Activated CD4-positive, alpha-beta T cell treated with anti-CD3 and anti-CD28 coated beads, Interleukin-2, amount 10 ng/mL, durations not matched to agents 7 days and 5 days (primary cell): Measurements from ENCODE around the gene HNRNPA3. TPM values are rescaled to one million over a fixed set of nuclear protein-coding genes. Genes with fewer than 3 reads are reported as not detected.

Source experiments
- CTCF ChIA-PET: fragments of 350-600 bp; sonication (Branson Sonifier 250); formaldehyde crosslinking; loops from one replicate; lab custom pipeline; 2021; ENCODE audit warnings: antibody characterized with exemption; lab: Charles Lee
- POLR2A ChIA-PET: fragments of 350-600 bp; sonication (Branson Sonifier 250); formaldehyde crosslinking; loops from one replicate; lab custom pipeline; 2021; ENCODE audit warnings: antibody characterized with exemption; lab: Charles Lee
- DNase-seq: peaks from one replicate; pipeline ENCODE4 v3.0.0-alpha.2; 2020
- H3K27ac Mint-ChIP-seq: one replicate; pipeline ENCODE4 v1.8.0; 2021; ENCODE audit warnings: mild to moderate bottlenecking, moderate library complexity, mixed read lengths
- H3K27me3 Mint-ChIP-seq: one replicate; pipeline ENCODE4 v1.8.0; 2021; ENCODE audit warnings: mixed read lengths
- H3K36me3 Mint-ChIP-seq: one replicate; pipeline ENCODE4 v1.8.0; 2021; ENCODE audit warnings: low read depth, mixed read lengths
- H3K4me1 Mint-ChIP-seq: one replicate; pipeline ENCODE4 v1.8.0; 2021; ENCODE audit warnings: mixed read lengths
- H3K4me3 Mint-ChIP-seq: one replicate; pipeline ENCODE4 v1.8.0; 2021; ENCODE audit warnings: mild to moderate bottlenecking, moderate library complexity, mixed read lengths
- H3K9me3 Mint-ChIP-seq: one replicate; pipeline ENCODE4 v1.8.0; 2021; ENCODE audit warnings: mixed read lengths
- total RNA-seq, 2 experiments: library from RNA; stranded (reverse); gene quantifications; one replicate each; pipeline ENCODE4 v1.2.3, GENCODE V29; 2021

The HNRNPA3 gene
- 100 to 1,000 TPM; 312 to 318 TPM for total RNA-seq

DNA sequence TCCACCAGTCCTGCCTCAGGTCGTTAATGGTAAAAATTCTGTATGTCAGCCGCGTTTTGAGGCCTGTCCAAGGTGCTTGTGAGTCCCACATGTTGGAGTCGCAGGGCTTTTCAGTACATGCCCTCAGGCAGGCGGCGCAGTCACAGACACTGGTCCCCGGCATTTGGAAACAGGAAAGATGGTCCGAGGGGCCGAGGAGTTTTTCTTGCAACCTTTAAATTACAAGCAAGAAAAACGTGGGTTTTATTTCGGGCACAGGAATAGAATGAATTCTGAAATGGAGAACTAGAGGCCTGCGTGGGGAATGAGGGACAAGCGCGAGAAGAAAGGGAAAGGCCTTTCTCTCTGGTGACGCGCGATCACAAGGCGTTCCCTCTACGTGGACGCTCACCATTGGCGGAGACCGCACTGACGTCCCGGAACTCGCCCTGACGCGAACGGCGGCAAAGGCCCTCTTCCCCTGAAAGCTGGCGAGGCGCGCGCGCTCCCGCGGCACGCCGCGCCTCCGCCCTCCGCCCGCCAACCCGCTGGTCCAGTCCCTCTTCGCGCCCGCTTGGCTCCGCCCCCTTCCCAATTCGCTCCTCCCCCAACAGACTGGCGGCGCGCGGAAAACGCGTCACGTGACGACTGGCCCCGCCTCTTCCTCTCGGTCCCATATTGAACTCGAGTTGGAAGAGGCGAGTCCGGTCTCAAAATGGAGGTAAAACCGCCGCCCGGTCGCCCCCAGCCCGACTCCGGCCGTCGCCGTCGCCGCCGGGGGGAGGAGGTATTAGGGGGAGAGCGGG, at the start of gene HNRNPA3:
TSS of gene HNRNPA3 (plus strand) at position 689 of the 785 bp plus-strand sequence. CDS start at position 695, 6 bp downstream.
- POLR2A ChIA-PET = interaction anchor here (0.8 to 1.5 kb wide), 3 partner anchors 13 to 53 kb away, joined by 3 to 11 read pairs (median 4); partner anchors contain the start of gene NFE2L2
- Mint-ChIP-seq H3K27ac (peak within 1 kb of the TSS; percentile 99), H3K36me3 (peaks cover 38% of the 10 kb centered on the region), H3K9me3 (no peaks in the 10 kb centered on the region), H3K4me3 (peak within 1 kb of the TSS; percentile 87), H3K4me1 (peaks cover 47% of the 10 kb centered on the region), H3K27me3 (no peaks in the 10 kb centered on the region)
- DNase-seq = peak; percentile 99
- CTCF ChIA-PET = interaction anchor here (0.8 to 1.7 kb wide), 8 partner anchors 9 to 103 kb away, joined by 3 to 9 read pairs (median 3); no protein-coding TSS in a partner anchor

DNA sequence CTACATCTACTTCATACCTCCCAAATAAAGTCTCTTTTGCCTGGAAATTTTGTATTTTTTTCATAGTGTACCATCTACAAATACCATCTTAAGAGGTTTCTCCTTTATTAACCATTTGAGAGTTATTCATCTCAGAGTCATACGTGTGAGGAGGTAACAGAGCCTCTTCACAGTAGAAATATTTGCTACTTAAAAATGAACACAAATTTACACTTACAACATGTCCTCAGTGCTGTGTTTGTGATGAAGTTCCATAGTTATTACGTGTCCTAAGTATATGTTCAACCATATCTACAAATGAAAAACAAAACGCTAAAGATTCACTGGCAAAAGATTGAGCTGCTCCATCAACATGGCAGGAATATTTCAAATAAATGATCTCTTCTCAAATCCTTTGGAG, 48.5 kb upstream of the HNRNPA3 start:
- H3K36me3 Mint-ChIP-seq = no peaks in the 10 kb centered on the region
- ChIA-PET POLR2A (interaction anchor here (1.1 kb wide), 1 partner anchor 130 kb away, joined by 3 read pairs; no protein-coding TSS in a partner anchor), CTCF (interaction anchor here (0.8 to 3.8 kb wide), 28 partner anchors 9 to 566 kb away, joined by 3 to 40 read pairs (median 8); partner anchors contain the start of genes AGPS and NFE2L2)
- peaks cover 29% of the 10 kb centered on the region for H3K4me1 Mint-ChIP-seq
- H3K27me3 Mint-ChIP-seq = peaks cover 8% of the 10 kb centered on the region
- no peak overlapping the region for H3K4me3 Mint-ChIP-seq
- H3K9me3 Mint-ChIP-seq = no peaks in the 10 kb centered on the region
- H3K27ac Mint-ChIP-seq = no peak overlapping the region
- DNase-seq = no peak

DNA sequence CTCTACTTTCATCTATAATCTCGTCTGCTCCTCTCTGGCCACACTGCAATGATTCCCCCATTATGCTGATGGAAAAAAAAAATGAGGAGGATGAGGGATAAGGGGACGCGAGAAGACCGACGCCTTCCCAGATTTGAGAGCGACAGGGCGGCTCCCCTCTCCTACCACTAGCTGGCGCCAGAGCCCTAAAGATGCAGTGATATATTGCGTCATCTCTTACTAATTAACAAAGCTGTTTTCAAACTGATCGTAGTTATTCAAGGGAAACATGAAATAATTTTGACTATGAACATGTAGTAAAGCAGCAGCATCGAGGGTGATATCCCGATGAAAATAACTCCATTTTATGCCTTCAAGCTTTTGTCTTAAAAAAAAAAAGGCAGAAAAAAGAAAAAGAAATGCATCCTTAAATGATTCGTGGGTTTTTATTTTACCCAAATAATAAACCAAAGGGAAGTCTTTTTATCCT, 48.0 kb upstream of the HNRNPA3 start:
- ChIA-PET POLR2A (interaction anchor here (1.1 to 2.0 kb wide), 2 partner anchors 99 to 130 kb away, joined by 3 to 10 read pairs; no protein-coding TSS in a partner anchor), CTCF (interaction anchor here (0.6 to 3.8 kb wide), 53 partner anchors 9 to 601 kb away, joined by 3 to 40 read pairs (median 4); partner anchors contain the start of genes AGPS and NFE2L2)
- Mint-ChIP-seq H3K36me3 (no peaks in the 10 kb centered on the region), H3K27ac (no peak overlapping the region), H3K4me3 (no peak overlapping the region), H3K4me1 (peaks cover 34% of the 10 kb centered on the region), H3K27me3 (peaks cover 8% of the 10 kb centered on the region), H3K9me3 (no peaks in the 10 kb centered on the region)
- peak; percentile 85 for DNase-seq

DNA sequence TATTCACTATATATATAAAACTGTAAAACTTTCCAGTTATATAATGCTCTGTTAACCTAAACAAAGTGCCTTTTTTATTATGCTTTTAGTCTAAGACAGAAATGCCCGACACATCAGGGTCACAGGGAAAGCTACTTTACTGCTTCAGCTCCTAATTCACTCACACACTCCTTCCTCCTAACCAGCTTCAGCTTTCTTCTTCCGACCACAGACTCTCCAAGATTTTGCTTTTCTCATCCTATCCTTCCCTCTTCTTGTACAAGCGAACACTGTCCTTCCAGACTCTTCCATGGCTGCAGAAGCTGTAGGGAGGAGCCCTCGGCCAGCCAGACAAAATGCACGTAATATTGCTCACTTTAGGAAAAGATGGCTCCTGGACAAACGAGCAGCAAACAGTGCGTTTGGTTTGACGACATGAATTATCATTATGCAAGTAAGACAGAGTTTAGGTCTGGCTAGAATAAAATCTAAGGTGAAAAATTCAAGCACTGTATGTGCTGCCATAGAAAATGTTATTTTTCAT, 47.5 kb upstream of the HNRNPA3 start:
- ChIA-PET POLR2A (interaction anchor here (1.1 to 2.0 kb wide), 2 partner anchors 98 to 129 kb away, joined by 3 to 10 read pairs; no protein-coding TSS in a partner anchor), CTCF (interaction anchor here (0.6 to 3.8 kb wide), 51 partner anchors 10 to 601 kb away, joined by 3 to 40 read pairs (median 4); partner anchors contain the start of genes AGPS and NFE2L2)
- Mint-ChIP-seq H3K4me3 (no peak overlapping the region), H3K27ac (no peak overlapping the region), H3K4me1 (peaks cover 39% of the 10 kb centered on the region), H3K27me3 (peaks cover 8% of the 10 kb centered on the region), H3K36me3 (peaks cover 1% of the 10 kb centered on the region), H3K9me3 (no peaks in the 10 kb centered on the region)
- no peak for DNase-seq

DNA sequence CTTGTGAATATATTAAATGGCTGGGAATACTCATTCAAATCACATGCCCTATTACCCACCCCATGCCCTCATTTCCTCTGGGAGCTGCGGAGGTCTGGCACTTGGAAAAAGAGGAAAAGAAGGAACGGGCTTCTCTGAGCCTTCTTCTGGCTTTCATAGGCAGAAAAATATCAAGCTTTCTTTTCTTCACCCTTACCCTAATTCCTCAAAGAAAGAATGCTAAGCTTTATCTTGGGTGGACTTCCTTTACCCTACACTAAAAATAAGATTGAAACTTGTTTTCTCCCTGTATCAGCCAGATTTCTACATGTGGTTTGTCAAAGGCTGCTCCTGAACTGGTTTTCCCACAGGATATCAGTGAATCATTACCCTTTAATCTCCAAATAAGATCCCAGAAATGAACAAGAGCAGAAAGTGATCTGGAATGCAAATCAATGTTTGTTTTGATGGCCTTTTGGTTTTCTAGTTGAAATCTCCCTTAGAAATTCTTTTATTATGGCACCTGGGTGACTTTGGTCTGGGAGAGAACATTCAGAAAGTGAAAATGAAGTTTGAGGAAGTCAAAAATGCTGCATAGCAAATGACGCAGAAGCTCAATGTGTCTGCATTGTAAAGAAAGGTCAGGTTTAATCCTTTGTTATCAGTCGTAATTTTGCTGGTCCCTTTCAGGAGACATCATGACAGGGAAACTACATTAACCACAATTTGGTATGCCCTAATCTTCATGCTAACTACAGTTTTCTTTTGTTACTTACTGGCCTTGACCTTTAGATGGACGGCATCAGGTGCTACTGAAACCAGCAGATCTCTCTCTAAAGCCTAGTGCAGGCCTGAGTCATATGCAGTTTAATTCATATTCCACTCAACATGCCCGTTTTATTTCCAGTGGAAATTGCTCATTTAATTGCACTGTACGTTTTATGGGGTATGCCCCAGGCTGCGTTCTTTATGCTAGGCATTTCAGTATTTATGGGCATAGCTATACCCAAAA, 46.6 kb upstream of the HNRNPA3 start:
- CTCF ChIA-PET = interaction anchor here (0.7 to 3.8 kb wide), 15 partner anchors 11 to 558 kb away, joined by 3 to 40 read pairs (median 9); partner anchors contain the start of genes AGPS and NFE2L2
- POLR2A ChIA-PET = interaction anchor here (2.0 kb wide), 1 partner anchor 98 kb away, joined by 10 read pairs; no protein-coding TSS in a partner anchor
- Mint-ChIP-seq H3K9me3 (no peaks in the 10 kb centered on the region), H3K4me1 (peaks cover 44% of the 10 kb centered on the region), H3K27me3 (peaks cover 4% of the 10 kb centered on the region), H3K36me3 (peaks cover 1% of the 10 kb centered on the region), H3K27ac (peak overlapping the region; percentile 95), H3K4me3 (peak overlapping the region; percentile 72)
- peak; percentile 26 for DNase-seq

DNA sequence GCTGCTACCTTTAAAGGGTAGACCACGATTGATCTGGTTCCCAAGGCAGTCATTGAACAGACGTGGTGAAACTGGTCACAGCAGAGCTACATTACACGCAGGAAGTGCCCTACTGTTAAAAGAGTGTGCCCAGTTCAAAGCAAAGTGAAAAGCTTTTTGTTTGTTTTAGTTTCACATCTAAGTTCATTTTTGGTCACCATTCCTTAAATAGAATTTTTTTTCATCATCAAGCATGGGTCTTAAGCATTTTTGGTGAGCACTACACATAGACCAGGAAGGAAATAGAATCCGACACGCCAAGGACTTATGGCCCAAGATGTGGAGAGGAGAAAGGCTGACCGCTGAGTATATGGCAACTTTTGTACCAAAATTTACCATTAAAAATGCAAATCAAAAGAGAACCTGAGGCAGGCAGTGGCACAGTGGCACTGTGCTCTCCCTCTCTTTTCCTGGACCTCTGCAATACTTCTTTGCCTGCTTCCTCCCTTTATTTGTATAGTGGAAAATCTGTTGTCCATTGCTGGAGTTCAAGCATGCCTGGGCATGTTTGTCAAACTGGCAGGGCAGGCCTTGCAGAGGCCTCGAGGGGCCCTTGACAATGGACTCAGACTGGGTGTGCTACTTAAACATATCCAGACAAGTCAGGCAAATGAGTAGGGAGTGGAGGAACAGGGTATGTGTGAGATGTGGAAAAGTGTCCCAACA, 42.6 kb upstream of the HNRNPA3 start:
- Mint-ChIP-seq H3K36me3 (peaks cover 1% of the 10 kb centered on the region), H3K27me3 (peaks cover 7% of the 10 kb centered on the region), H3K4me1 (peaks cover 42% of the 10 kb centered on the region), H3K27ac (no peak overlapping the region), H3K9me3 (no peaks in the 10 kb centered on the region), H3K4me3 (no peak overlapping the region)
- peak; percentile 35 for DNase-seq
- ChIA-PET POLR2A (no interaction called here), CTCF (interaction anchor here (0.8 to 1.8 kb wide), 5 partner anchors 14 to 33 kb away, joined by 3 to 8 read pairs (median 4); no protein-coding TSS in a partner anchor)

DNA sequence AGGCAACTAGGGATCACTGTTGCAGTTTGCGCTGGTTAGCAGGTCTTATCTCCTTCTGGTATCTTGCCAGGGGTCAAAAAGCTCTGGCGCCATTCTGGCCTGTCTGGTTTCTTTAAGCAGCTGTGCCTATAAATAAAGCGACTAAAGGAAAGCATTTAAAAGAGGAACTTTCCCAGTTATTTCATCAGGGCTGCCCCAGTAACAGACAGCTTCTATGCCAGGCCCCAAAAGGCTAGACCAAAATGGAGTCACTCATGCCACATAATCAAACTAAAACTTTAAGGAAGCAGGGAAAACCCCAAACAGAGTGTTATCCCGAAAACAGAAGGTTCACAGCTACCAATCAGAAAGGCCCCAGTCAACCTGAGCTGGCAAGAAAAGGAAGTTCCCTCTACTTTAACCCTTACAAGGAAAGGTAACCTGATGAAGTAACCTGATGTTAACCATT, 41.2 kb upstream of the HNRNPA3 start:
- Mint-ChIP-seq H3K4me1 (peaks cover 32% of the 10 kb centered on the region), H3K27ac (no peak overlapping the region), H3K36me3 (peaks cover 1% of the 10 kb centered on the region), H3K4me3 (no peak overlapping the region), H3K9me3 (no peaks in the 10 kb centered on the region), H3K27me3 (peaks cover 13% of the 10 kb centered on the region)
- no peak for DNase-seq
- ChIA-PET CTCF (no interaction called here), POLR2A (no interaction called here)

DNA sequence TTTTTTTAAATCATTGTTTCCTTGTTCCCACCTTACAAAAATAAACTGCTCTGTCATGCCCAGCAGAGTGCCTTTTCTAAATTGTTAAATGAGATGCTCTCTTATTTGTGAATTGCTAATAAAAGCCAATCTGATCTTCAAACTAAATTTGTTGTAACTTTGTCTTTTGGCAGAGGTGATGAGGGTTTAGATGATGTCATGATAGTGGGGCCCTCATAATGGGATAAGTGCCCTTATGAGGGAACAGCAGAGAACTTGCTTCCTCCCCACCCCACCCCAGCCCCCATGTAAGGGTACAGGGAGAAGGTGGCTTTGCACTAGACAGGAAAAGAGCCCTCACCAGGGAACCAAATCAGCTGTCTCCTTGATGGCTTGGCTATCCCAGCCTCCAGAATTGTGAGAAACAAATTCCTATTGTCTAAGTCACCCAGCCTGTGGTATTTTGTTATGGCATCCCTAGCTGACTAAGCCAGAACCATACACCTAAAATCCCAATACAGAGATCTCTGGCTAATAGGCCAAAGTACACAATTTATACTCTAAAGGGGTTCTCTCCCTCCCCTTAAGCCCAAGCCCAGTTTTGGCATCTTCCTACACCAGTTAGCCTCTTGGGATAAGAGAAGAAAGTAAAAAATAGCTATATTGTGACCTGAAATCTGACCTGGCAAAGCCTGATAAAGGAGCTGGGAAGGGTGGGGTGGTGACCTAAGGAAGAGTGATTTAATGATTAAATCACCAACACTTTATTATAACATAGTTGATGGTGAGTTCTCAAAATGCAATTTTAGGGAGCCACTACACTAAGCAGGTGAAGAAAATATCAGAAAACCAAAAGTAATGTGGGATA, 40.3 kb upstream of the HNRNPA3 start:
- Mint-ChIP-seq H3K27me3 (peaks cover 13% of the 10 kb centered on the region), H3K4me1 (peaks cover 28% of the 10 kb centered on the region), H3K9me3 (no peaks in the 10 kb centered on the region), H3K36me3 (peaks cover 1% of the 10 kb centered on the region), H3K27ac (no peak overlapping the region), H3K4me3 (no peak overlapping the region)
- ChIA-PET CTCF (interaction anchor here (1.4 kb wide), 1 partner anchor 9 kb away, joined by 4 read pairs; no protein-coding TSS in a partner anchor), POLR2A (no interaction called here)
- no peak for DNase-seq

DNA sequence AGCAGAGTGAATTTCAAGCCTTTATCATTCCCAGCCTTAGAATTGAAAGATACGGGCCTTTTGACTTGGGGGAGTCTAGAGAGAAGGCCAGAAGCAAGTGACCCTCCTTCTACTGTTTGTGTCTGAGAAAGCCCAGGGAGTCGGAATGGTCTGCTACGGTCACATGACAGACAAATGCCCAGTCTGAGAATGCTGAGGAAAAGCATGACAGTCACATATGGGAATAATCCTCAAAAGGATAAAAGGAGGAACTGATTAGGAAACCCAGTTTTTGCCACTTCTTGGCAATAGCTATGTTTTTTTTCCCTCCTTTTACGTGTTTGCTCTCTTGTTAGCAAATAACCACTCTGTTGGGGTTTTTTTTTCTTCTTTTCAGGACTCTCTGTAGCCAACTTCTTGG, 38.1 kb upstream of the HNRNPA3 start:
- ChIA-PET CTCF (interaction anchor here (0.8 kb wide), 1 partner anchor 10 kb away, joined by 4 read pairs; no protein-coding TSS in a partner anchor), POLR2A (no interaction called here)
- Mint-ChIP-seq H3K4me3 (no peak overlapping the region), H3K27me3 (peaks cover 13% of the 10 kb centered on the region), H3K9me3 (no peaks in the 10 kb centered on the region), H3K36me3 (peaks cover 1% of the 10 kb centered on the region), H3K27ac (no peak overlapping the region), H3K4me1 (peaks cover 11% of the 10 kb centered on the region)
- DNase-seq = no peak

DNA sequence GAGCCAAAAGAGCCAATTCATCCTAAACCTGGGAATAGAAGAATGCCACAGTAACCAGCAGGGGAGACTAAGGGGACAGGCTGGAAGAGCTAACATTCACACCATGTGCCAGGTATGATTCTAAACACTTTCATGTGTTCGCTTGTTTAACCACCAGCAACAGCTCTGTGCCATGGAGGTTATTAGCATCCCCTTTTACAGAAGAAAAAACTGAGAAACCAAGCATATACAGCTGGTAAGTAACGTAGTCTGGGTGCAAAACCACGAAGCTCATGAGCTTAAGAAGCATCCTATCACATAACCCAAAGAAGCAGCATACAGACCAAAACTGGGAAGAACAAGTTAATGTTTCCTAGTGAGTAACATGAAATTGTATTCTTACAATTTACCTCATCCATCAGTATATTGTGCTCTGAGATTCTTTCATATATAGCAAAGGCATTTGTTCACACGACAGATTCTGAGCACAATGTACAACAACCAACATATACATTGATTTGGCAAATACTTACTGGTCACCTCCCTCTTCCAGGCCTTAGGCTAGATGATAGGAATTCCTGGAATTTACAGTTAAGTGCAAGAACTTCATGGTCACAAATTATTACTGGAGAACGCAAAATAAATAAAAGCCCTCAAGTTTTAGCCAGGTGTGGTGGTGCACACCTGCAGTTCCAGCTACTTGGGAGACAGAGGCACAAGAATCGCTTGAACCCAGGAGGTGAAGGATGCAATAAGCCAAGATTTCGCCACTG, 36.5 kb upstream of the HNRNPA3 start:
- ChIA-PET CTCF (interaction anchor here (0.9 to 2.9 kb wide), 2 partner anchors 11 to 15 kb away, joined by 4 to 18 read pairs; no protein-coding TSS in a partner anchor), POLR2A (no interaction called here)
- no peak overlapping the region for H3K4me3 Mint-ChIP-seq
- H3K9me3 Mint-ChIP-seq = no peaks in the 10 kb centered on the region
- H3K4me1 Mint-ChIP-seq = no peaks in the 10 kb centered on the region
- no peak overlapping the region for H3K27ac Mint-ChIP-seq
- DNase-seq = no peak
- no peaks in the 10 kb centered on the region for H3K36me3 Mint-ChIP-seq
- peaks cover 13% of the 10 kb centered on the region for H3K27me3 Mint-ChIP-seq
